Hepatocyte (in vitro differentiated cells): Measurements from ENCODE around the gene SET. TPM values are rescaled to one million over a fixed set of nuclear protein-coding genes. Genes with fewer than 3 reads are reported as not detected.

ENCODE experiments used
- DNase-seq: peaks from one replicate; pipeline ENCODE4 v3.0.0-alpha.2; 2016; ENCODE audit warnings: low spot score
- H2AFZ ChIP-seq: fragments of 200-600 bp; sonication (generic); 2 replicates; pipeline ENCODE4 v1.6.0; 2016; ENCODE audit warnings: antibody characterized with exemption, mild to moderate bottlenecking
- H3K27ac ChIP-seq: fragments of 200-600 bp; sonication (generic); 2 replicates; pipeline ENCODE4 v1.5.1; 2016; ENCODE audit warnings: mild to moderate bottlenecking
- H3K27me3 ChIP-seq: fragments of 200-600 bp; sonication (generic); 2 replicates; pipeline ENCODE4 v1.6.1; 2016
- H3K36me3 ChIP-seq: fragments of 200-600 bp; sonication (generic); replicated peaks from 2 replicates; pipeline ENCODE4 v1.5.1; 2016; ENCODE audit warnings: low read depth; ENCODE audit not compliant: insufficient read depth
- H3K4me1 ChIP-seq: fragments of 200-600 bp; sonication (generic); 2 replicates; pipeline ENCODE4 v1.5.1; 2016; ENCODE audit warnings: mild to moderate bottlenecking, moderate library complexity; ENCODE audit not compliant: insufficient read depth
- H3K4me2 ChIP-seq: fragments of 200-600 bp; sonication (generic); 2 replicates; pipeline ENCODE4 v1.6.0; 2016
- H3K4me3 ChIP-seq: fragments of 200-600 bp; sonication (generic); 2 replicates; pipeline ENCODE4 v1.5.1; 2016; ENCODE audit warnings: mild to moderate bottlenecking
- H3K79me2 ChIP-seq: fragments of 200-600 bp; sonication (generic); 2 replicates; pipeline ENCODE4 v1.6.0; 2017; ENCODE audit warnings: mild to moderate bottlenecking
- H3K9me2 ChIP-seq: fragments of 200-600 bp; sonication (generic); replicated peaks from 2 replicates; pipeline ENCODE4 v1.6.0; 2017; ENCODE audit warnings: mild to moderate bottlenecking; ENCODE audit not compliant: insufficient read depth
- H3K9me3 ChIP-seq: fragments of 200-600 bp; sonication (generic); 2 replicates; pipeline ENCODE4 v1.5.1; 2016; ENCODE audit warnings: low read depth, mild to moderate bottlenecking
- H4K20me1 ChIP-seq: fragments of 200-600 bp; sonication (generic); 2 replicates; pipeline ENCODE4 v1.6.0; 2016; ENCODE audit warnings: mild to moderate bottlenecking; ENCODE audit not compliant: insufficient read depth, poor library complexity, severe bottlenecking
- EZH2 ChIP-seq: fragments of 200-600 bp; sonication (generic); IDR thresholded peaks from 2 replicates; pipeline ENCODE4 v1.6.1; 2016; ENCODE audit warnings: antibody characterized with exemption, mild to moderate bottlenecking, borderline replicate concordance
- EZH2phosphoT487 ChIP-seq: fragments of 200-600 bp; sonication (generic); IDR thresholded peaks from one replicate; pipeline ENCODE4 v1.6.1; 2018; ENCODE audit warnings: antibody characterized with exemption, mild to moderate bottlenecking, low read depth, moderate library complexity; ENCODE audit not compliant: unreplicated experiment, severe bottlenecking
- WGBS: methylation state at CpG from one replicate; pipeline ENCODE4 v1.1.6; 2016; ENCODE audit warnings: low lambda C conversion rate; ENCODE audit errors: missing lambda C conversion rate; 5-methylcytosine and 5-hydroxymethylcytosine counted together
- polyA plus RNA-seq: library from polyadenylated mRNA; unstranded; fragments of >200 nt; fragmentation: Nextera tagmentation; extraction: Ambion mirVana; gene quantifications from 2 replicates; pipeline ENCODE4 v1.2.1, GENCODE V29; 2016
- total RNA-seq: library from RNA; depleted of rRNA; stranded (reverse); fragments of >200 nt; gene quantifications from 2 replicates; pipeline ENCODE4 v1.2.3, GENCODE V29; 2014
- TF ChIP-seq, protein P1 (sequence below): fragments of 200-600 bp; sonication (generic); IDR thresholded peaks from 2 replicates; pipeline ENCODE4 v1.5.1; 2016; ENCODE audit warnings: antibody characterized with exemption, mild to moderate bottlenecking; ENCODE audit not compliant: poor library complexity

SET gene
- total and polyA plus RNA-seq, 2 experiments from 2014 or later, result 217 to 416 TPM

DNA sequence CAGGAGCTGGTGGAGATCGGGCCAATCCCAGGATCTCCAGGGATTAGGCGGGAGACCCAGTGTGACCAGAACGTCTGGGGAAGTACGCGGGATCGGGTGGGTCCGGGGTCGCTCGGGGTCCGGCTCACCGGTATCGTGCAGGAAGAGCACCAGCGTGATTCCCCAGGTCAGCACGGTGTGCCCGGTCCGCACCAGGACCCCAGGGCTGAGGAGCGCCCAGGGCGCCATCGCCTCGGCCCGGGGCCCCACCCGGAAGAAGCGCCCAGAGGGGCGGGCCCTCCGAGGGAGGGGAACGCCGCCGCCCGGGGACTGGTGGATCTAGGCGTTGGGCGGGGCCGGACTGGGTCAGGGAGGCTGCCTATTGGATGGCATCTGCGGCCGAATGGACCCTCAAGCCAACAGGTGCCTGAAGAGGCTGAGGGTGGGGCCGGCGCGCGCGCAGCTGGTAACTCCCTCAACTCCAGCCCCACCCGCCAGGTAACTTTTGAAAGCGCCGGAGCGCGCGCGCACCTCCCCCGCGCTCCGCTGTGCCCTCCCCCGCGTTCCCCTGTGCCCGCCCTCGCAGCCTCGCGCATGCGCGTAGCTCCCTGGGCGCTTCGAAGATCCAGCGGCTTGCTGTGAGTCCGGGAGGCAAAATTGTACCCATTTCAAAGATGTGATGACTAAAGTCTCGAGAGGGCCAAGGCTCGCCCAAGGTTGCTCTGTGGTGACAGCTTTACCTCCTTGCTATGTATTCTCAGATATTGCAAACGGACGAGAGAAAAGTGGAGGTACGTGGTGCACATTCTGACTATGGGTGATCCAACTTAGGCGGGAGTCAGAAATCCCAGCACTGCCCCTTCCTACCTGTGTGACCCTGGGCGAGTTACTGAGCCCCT is 35.1 kb downstream of the SET start, which contains the start of gene ZDHHC12:
Gene ZDHHC12, minus strand, starts transcription at position 262 of the 878 bp plus-strand sequence. Its CDS starts 34 bp downstream, at position 228.
- no peaks in the 10 kb centered on the region for H3K9me2 ChIP-seq
- H3K4me2 ChIP-seq, result peak within 1 kb of the TSS; percentile 79
- H3K27me3 ChIP-seq, result no peaks in the 10 kb centered on the region
- no peaks in the 10 kb centered on the region for H4K20me1 ChIP-seq
- TF ChIP-seq EZH2, result no peak
- TF ChIP-seq, protein P1, sequence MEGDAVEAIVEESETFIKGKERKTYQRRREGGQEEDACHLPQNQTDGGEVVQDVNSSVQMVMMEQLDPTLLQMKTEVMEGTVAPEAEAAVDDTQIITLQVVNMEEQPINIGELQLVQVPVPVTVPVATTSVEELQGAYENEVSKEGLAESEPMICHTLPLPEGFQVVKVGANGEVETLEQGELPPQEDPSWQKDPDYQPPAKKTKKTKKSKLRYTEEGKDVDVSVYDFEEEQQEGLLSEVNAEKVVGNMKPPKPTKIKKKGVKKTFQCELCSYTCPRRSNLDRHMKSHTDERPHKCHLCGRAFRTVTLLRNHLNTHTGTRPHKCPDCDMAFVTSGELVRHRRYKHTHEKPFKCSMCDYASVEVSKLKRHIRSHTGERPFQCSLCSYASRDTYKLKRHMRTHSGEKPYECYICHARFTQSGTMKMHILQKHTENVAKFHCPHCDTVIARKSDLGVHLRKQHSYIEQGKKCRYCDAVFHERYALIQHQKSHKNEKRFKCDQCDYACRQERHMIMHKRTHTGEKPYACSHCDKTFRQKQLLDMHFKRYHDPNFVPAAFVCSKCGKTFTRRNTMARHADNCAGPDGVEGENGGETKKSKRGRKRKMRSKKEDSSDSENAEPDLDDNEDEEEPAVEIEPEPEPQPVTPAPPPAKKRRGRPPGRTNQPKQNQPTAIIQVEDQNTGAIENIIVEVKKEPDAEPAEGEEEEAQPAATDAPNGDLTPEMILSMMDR, result no peak
- WGBS, result 8% methylated on average over 26 of the region's 68 CpGs
- H3K4me1 ChIP-seq, result peaks cover 7% of the 10 kb centered on the region
- peak; percentile 98 for DNase-seq
- no peaks in the 10 kb centered on the region for H3K79me2 ChIP-seq
- no peak within 1 kb of the TSS for H3K27ac ChIP-seq
- no peaks in the 10 kb centered on the region for H3K36me3 ChIP-seq
- peak within 1 kb of the TSS; percentile 31 for H3K4me3 ChIP-seq
- H2AFZ ChIP-seq, result peak within 1 kb of the TSS; percentile 85
- H3K9me3 ChIP-seq, result no peaks in the 10 kb centered on the region

DNA sequence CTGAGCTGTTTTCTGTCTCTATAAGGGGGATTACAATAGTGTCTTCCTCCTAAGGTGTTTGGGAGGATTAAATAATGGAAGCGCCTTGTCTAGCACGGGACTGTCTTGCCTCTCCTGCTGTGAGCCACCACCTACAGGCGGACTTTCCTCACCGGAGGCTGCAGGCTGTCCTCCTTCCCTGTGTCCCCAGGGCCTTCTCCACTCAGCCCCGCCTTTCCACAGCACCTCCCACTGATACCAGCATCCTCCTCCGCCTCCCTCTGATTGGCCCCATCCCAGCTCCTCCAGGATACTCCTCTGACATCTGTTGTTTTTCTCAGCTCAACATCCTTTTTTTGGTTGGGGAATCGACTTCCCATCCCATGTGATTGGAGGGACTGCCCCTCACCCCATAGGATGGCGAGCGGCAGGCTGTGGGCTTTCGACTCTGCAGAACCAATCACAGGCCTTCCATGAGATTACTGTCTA is 35.8 kb downstream of the SET start:
- no peak overlapping the region for H3K27ac ChIP-seq
- WGBS, result 37% methylated on average over 10 of the region's 10 CpGs

DNA sequence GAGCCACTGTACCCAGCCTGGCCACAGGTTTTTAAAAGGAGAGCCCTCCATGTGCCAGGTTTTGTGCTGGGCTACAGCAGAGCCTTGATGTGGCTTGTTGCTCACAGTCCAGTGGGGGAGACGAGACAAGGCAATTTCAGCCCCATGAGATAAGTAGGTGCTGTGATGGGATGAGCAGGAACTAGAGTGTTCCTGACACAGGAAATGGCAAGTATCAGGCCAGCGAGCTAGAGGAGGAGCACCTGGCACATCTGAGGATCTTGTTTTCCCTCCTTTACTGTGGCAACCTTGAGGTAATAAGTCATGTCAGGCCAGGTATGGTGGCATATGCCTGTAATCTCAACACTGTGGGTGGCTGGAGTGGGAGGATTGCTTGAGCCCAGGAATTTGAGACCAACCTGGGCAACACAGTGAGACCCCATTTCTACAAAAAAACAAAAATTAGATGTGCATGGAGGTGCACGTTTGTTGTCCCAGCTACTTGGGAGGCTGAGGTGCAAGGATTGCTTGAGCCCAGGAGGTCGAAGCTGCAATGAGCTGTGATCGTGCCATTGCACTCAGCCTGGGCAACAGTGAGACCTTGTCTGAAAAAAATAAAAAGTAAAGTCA is 38.7 kb downstream of the SET start:
- H3K4me2 ChIP-seq, result no peak overlapping the region
- H3K27ac ChIP-seq, result no peak overlapping the region
- no peaks in the 10 kb centered on the region for H4K20me1 ChIP-seq
- H3K79me2 ChIP-seq, result no peaks in the 10 kb centered on the region
- H3K9me2 ChIP-seq, result no peaks in the 10 kb centered on the region
- H3K9me3 ChIP-seq, result no peaks in the 10 kb centered on the region
- H2AFZ ChIP-seq, result no peak overlapping the region
- H3K27me3 ChIP-seq, result no peaks in the 10 kb centered on the region
- H3K4me3 ChIP-seq, result no peak overlapping the region
- H3K4me1 ChIP-seq, result peaks cover 7% of the 10 kb centered on the region
- WGBS, result 90% methylated on average over 5 of the region's 5 CpGs
- no peaks in the 10 kb centered on the region for H3K36me3 ChIP-seq
- no peak for DNase-seq
- TF ChIP-seq, protein P1, result no peak
- TF ChIP-seq EZH2 (no peak), EZH2phosphoT487 (no peak)

More for the DNA sequence above, 35.8 kb downstream of the SET start:
- H3K79me2 ChIP-seq, result no peaks in the 10 kb centered on the region
- TF ChIP-seq EZH2phosphoT487 (no peak), EZH2 (no peak)
- TF ChIP-seq, protein P1, result no peak
- no peaks in the 10 kb centered on the region for H4K20me1 ChIP-seq
- DNase-seq, result peak; percentile 71
- peaks cover 7% of the 10 kb centered on the region for H3K4me1 ChIP-seq
- H3K9me2 ChIP-seq, result no peaks in the 10 kb centered on the region
- no peaks in the 10 kb centered on the region for H3K36me3 ChIP-seq
- peak overlapping the region; percentile 17 for H2AFZ ChIP-seq
- H3K27me3 ChIP-seq, result no peaks in the 10 kb centered on the region
- H3K4me3 ChIP-seq, result peak overlapping the region; percentile 31
- H3K4me2 ChIP-seq, result peak overlapping the region; percentile 79
- no peaks in the 10 kb centered on the region for H3K9me3 ChIP-seq
